GM18511 (cell line): ENCODE results near the gene MAPK14.
"Not testable (repeated sequence)": the region's sequence is repeated elsewhere in the genome, so short reads cannot be mapped to it uniquely, and the experiment has no call there.

Source experiments
- ATAC-seq: cut with Tn5 transposase; IDR thresholded peaks from one replicate; pipeline ENCODE4 v1.9.1; 2021; ENCODE audit warnings: mild to moderate bottlenecking, moderate library complexity; ENCODE audit not compliant: unreplicated experiment

The MAPK14 gene

DNA sequence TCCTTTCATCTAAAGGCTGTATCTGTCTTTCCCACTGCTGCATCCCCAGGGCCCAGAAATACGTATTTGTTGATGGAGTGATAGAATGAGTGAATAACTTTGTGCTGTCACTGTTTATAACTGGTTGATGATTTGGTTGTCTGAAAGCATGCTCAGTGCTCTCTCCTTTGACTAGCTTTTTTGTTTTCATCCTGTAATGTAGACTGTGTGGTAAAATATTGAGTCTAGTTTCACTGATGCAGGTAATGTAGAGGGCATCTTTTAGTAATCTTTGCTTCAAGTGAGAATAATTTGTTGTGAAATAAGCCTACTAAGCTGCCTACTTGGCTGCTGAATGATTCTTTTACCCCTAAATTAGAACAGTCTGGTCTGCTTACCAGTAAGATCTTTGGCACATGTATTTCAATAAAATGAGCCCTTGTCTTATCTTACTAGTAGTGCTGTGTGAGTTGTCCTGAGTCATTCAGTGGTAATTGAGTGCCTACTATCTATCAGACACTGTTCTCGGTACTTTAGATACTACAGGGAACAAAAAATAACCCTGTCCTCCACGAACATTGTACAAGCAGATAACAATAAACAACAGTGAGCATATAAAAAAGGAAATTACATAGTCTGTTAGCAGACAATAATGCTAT, 39.9 kb downstream of the MAPK14 start:
- no peak for ATAC-seq

DNA sequence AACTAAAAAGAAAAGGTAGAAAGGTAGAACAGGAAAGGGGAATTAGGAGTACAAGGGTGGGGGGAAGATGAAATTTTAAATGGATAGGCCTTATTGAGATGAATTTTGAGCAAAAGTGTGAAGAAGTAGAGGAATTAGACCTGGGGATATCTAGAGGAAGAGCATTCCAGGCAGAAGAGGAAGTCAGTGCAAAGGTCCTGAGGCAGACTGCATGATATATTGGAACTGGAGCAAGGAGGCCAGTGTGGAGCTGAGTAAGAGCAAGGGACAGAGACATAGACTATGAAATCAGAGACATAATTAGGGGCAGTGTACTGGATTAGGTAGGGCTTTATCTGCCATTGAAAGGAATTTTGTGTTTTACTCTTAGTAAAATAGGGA, 40.4 kb downstream of the MAPK14 start:
- ATAC-seq, result no peak

DNA sequence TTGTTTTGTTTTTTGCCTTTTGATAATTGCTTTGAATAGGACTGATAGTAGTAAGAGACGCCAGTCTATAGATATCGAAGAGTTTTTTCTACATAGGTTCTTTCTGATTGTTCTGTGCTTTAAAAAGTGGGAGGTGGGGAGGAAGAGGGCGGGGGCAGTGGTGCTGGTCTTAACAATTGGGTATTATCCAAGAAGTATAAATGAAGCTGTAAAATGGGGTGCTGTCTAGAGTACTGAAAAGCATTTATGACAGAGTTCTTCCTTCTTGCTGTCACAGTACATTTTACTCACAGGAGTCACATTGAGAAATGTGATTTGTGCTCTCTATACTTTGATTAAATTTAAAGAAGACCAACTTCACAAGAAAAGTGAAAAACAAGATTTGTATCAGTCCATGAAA, 41.0 kb downstream of the MAPK14 start:
- no peak for ATAC-seq

DNA sequence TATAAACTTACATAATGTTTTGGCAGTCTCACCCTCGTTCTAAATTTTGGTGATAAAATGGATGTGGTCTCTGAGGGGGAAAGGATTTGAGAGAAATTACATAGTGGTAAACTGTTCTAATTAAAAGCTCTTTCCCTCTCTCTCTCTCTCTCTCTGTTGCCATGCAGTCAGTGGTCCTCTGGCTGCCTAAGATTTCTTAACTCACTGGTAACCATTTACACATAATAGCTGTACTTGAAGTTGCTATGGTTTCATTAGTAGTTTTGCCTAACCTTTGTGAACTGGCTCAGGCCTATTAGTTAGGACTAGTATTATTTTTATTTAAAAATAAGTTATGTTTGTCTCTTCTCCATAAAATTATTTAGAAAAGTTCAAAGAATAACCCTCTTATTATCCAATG, 42.0 kb downstream of the MAPK14 start:
- ATAC-seq, result no peak

DNA sequence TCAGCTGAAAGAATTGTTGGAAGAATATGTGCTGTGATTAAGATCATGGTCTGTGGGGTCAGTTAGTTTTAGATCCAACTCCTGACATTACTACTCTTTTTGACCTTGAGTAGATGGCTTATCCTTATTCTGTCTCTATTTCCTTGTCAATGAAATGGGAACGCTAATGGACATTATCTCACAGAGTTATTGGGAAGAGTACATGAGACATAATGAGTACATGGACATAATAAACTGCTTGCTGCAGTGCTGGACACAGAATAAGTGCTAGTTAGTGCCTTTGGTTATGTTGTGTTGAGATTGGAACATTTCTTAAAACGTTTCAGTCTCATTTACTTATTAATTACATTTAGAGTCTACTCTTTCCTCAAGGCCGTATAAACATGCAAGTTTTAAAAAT, 42.6 kb downstream of the MAPK14 start:
- ATAC-seq, result no peak

DNA sequence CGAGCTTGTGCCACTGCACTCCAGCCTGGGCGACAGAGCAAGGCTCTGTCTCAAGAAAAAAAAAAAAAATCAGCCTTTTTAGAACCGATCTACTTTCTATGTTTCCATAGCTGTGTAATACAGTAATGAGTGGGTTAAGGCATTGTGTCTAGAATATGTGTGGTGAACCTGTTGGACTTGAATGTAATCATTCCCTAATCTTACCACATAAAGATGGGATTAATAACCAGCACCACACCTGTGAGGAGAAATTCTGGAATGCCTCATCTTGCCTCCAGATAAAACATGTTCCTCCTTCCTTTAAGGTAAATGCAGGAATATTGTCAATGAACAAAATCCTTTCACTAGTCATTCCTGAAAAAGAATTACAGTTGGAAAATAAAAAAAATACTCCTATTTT, 43.7 kb downstream of the MAPK14 start:
- no peak for ATAC-seq

DNA sequence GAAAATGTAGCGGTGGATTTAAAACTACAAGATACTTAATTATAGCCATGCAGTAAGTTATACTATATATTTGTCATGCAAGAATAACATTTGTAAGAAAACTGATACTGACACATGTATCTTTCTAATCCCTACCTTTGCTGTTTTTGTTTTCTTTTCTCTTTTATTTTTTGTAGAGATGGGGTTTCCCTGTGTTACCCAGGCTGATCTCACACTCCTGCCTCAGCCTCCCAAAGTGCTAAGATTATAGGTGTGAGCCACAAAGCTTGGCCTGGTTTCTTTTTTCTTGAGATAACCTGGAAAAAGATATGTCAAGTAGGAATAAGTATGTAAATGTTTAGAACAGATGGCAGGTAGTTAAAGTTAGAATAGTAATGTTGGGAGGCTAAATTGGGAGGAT, 44.1 kb downstream of the MAPK14 start:
- no peak for ATAC-seq

DNA sequence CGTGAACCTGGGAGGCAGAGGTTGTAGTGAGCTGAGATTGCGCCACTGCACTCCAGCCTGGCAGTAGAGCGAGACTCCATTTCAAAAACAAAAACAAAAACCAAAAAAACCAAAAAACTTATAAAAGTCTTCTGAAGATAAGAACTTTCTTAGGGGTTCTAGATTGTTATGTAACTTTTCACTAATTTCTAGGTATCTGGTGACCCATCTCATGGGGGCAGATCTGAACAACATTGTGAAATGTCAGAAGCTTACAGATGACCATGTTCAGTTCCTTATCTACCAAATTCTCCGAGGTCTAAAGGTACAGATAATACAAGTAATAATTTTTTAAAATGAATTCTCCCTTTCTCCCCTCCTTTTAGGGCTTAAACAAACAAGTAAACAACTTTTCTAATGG, 45.1 kb downstream of the MAPK14 start:
- no peak for ATAC-seq

DNA sequence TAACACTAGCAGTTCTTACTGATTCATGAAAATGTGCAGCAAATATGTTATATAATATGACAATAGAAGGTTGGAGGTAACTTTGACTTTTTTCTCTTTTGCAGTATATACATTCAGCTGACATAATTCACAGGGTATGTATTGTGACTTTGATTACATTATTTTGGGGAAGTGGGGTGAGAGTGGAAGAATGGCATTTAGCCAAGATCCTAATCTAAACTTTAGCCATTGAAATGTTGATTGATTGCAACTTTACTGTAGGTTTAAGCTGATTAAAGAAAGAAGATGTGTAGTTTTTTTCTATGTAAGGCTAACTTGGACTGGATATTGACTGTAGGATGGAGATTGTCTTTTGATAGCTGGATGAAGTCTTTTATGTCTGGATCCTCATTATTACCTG, 46.0 kb downstream of the MAPK14 start:
- ATAC-seq, result no peak

DNA sequence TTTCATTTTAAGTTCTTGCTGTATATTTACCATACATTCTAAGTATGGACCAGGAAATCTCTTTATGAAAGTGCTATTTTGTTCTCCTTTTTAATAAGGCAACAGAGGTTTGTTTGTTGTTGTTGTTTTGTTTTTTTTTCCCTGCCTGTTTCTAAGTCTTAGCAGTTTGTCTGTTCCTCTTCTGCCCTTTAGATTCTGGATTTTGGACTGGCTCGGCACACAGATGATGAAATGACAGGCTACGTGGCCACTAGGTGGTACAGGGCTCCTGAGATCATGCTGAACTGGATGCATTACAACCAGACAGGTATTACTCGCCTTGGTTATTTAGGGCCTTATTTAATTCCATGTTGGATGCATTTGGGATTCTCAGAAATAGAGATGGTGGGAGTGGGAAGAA, 48.0 kb downstream of the MAPK14 start:
- ATAC-seq, result no peak

DNA sequence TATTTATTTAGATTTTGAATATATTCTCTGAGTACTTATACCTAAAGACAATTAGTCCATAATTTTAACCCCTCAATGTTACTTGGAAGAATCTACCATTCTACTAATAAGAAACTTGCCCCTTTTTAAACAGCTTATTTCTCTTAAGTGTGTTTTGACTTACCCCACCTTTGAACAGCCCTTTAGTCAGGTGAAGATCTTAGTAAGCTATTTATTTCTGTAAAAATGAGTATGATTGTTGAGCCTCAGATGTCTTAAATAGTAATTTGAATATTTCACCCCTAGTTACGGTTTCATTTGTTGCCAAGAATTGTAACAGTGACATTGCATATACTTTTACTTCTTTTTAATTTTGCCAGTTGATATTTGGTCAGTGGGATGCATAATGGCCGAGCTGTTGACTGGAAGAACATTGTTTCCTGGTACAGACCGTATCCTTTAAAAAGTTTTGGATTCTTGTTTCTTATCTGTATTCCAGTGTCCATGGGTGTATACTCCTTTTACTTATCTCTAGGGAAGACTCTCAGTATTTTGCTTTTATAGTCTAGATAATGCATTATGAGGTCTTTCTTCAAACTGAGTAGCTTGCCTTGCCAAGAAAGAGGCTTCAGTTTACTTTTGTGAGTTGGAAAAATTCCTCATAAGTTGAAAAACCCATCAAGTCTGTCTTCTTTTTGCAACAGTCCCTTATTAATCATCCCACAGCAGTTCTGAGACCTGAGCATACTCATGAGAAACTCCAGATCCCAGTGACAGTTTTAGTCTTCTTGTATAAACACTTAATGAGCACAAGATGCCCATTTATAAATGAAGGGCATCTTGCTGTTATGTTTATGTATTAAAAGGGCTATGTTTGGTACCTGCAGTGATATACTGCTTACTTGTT, 48.8 kb downstream of the MAPK14 start:
- ATAC-seq, result no peak

DNA sequence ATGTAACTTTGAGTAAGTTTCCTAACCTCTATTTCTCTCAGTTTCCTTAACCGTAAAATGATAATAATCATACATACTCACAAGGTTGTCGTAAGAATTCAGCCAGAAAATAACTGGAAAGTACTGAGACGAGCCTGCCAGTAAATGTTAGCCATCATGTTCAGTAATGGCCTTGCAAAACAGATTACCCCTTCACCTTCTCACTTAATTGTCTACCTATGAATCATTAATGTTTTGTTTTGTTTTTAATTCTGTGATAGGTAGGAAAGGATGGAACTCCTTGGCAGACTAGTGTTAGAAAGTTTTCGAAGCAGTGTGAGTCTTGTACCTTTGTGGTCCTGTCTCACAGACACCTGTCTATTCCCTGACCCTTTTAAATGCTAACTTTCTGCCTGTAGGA, 50.6 kb downstream of the MAPK14 start:
- ATAC-seq, result no peak

DNA sequence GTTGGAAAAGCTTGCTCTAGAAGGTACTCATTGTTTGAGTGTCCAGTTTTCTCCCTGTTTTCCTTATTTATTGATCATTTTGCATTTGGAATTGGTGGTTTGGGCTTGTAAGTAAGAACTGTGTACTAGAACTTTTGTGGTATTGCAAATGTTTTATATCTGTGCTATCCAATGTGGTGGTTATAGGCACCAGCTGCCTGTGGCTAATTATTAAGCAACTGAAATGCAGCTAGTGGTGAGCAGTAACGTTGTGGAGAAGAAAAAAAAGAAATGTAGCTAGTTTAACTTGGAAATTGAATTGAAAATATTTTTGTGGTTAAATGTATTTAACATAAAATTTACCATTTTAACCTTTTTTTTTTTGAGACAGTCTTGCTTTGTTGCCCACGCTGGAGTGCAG, 52.0 kb downstream of the MAPK14 start:
- no peak for ATAC-seq

DNA sequence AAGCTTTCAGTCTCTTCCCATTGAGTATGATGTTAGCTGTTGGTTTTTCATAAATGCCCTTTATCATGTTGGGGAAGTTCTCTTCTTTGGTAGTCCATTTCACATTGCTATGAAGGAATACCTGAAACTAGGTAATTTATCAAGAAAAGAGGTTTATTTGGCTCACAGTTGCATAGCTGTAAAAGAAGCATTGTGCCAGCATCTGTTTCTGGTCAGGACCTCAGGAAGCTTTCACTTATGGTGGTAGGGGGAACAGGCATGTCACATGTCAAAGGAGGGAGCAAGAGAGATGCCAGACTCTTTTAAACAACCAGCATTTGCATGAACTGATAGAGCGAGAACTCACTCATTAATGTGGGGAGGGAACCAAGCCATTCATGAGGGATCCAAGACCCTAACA, 54.7 kb downstream of the MAPK14 start:
- no peak for ATAC-seq

DNA sequence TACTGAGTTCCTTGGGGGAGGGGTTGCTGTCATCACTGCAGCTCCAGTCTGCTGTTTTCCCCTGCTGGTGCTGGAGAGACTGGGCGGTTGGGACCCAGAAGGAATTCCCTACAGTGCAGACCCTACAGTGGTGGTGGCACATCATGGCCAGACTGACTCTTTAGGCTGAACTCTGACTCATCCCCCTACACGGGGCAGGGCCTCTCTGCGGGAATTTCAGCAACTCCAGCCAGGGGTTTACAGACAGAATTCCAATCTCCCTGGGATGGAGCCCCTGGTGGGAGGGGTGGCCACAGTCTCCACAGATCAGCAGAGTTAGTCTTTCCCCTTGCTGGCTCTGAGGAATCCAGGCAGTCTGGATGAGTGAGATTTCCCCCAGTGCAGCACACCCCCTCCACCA, 55.8 kb downstream of the MAPK14 start:
- no peak for ATAC-seq

DNA sequence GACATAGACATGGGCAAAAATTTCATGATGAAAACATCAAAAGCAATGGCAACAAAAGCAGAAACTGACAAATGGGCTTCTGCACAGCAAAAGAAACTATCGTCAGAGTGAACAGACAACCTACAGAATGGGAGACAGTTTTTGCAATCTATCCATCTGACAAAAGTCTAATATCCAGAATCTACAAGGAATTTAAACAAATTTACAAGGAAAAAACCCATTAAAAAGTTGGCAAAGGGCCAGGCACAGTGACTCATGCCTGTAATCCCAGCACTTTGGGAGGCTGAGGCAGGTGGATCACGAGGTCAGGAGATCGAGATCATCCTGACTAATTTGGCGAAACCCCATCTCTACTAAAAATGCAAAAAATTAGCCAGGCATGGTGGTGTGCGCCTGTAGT, 60.6 kb downstream of the MAPK14 start:
- ATAC-seq, result not testable (repeated sequence)

DNA sequence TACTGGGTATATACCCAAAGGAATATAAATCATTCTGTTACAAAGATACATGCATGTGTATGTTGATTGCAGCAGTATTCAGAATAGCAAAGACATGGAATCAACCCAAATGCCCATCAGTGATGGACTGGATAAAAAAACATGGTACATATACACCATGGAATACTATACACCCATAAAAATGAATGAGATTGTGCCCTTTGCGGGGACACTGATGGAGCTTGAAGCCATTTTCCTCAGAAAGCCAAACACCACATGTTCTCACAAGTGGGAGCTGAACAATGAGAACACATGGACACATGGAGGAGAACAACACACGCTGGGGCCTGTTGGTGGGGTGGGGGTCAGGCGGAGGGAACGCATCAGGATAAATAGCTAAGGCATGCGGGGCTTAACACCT, 61.4 kb downstream of the MAPK14 start:
- ATAC-seq, result no peak

DNA sequence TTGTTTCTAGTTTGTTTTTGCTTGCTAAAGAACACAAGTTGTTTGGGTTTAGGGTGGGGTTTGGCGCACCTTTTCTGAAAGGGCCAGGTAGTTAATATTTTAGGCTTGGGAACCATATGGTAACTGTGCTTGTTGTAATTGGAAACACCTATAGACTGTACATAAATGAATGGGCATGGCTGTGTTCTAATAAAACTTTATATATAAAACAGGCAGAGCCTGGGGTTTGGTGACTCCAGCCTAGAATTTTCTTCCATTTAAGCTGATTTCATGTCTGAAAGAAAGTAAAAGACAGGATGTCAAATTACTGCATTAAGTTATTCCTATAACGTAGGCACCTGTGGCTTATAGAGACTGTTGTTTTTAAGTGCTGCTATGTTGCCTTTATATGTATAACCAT, 66.6 kb downstream of the MAPK14 start:
- ATAC-seq, result no peak

DNA sequence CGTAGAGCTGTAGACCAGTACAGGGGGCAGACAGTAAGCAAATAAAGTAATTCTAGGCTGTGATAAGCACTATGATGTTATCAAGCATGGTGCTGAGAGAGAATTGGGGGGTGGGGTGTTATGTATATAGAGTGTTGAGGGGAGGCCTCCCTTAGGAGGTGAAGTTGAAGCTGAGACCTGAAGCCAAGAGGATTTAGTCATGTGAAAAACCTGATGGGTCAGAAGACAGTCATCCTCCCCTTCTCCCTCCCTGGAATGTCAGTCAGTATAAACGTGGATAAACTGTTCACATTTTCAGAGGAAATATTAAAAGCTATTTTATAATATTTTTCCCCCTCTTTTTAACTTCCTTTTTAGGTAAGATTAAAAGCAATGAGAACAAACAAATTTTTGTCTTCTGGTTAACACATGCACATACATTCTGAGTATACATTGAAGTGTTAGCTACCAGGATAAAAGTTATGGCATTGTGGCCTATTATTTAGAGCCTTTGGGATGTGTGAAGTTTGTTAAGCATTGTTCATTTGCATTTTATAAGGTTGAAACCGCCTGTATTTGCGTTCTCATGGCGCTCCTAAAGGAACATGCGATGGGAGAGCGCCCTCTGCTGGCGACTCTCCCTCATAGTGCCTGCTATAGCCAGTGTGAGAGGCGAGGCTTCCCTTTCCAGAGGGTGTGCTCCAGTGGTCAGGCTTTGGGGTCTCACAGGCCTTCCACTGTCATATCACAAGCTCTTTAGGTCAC, 67.3 kb downstream of the MAPK14 start:
- ATAC-seq, result peak; percentile 58

DNA sequence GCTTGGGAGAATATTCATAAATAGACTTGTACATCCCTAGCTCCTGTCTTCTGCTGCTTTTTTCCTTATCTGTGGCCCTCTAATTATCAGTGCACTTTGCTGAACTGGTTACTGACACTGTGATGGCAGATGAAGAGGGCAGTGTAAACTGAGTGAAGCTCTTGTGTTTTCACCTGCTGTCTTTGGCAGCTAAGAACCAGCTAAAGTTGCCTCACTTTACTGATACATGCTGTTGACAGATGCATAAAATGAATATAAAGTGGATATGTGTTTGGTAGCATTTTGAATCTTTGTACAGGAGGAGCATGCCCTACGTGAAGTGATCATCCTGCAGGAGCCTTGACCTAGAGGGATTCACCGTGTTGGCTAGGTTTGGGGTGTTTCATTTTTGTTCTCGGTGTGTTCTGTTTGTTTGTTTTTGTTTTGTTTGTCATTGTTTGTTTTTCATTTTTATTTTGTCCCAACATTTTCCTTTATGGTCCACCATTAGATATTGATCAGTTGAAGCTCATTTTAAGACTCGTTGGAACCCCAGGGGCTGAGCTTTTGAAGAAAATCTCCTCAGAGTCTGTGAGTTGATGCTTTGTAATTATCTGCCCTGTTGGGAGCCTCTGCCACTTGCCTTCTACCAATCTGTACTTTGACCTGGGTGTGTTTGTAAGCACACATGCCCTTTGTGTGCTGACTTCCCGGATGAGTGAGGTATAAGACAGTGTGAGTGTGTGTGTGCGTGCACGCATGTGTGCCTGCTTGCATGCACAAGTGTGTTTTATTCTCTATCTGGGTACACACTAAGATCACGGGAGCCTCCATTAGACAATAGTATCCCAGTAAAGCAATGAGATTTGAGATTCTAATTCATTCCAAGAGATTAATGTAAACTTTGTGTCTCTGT, 68.1 kb downstream of the MAPK14 start:
- peak; percentile 13 for ATAC-seq
